A673 (cell line): ENCODE measurements around the gene RIPPLY3. TPM values are rescaled to one million over a fixed set of nuclear protein-coding genes. Genes with fewer than 3 reads are reported as not detected.
"Not testable (repeated sequence)": the region's sequence is repeated elsewhere in the genome, so short reads cannot be mapped to it uniquely, and the experiment has no call there.

Source experiments
- BruUV-seq: library from RNA; stranded (reverse); fragments of 400-500 nt; replicated peaks from 2 replicates; lab custom pipeline; 2021; lab: Mats Ljungman, UMichigan
- CTCF ChIA-PET: fragments of 300-600 bp; sonication (Branson Sonifier 250); formaldehyde crosslinking; loops from one replicate; lab custom pipeline; 2022; ENCODE audit warnings: antibody characterized with exemption; lab: Charles Lee
- POLR2A ChIA-PET: fragments of 300-600 bp; sonication (Branson Sonifier 250); formaldehyde crosslinking; loops from one replicate; lab custom pipeline; 2022; ENCODE audit warnings: antibody characterized with exemption; ENCODE audit not compliant: low non-redundant PET; lab: Charles Lee
- DNase-seq: peaks from one replicate; pipeline ENCODE4 v3.0.0-alpha.2; 2015; ENCODE audit warnings: low spot score
- H3K27ac ChIP-seq: fragments of 200-600 bp; sonication (generic); 2 replicates; pipeline ENCODE4 v1.5.1; 2016; ENCODE audit warnings: mixed run types, low read depth, mild to moderate bottlenecking, mixed read lengths, antibody characterized with exemption, low read length; ENCODE audit not compliant: poor library complexity, severe bottlenecking
- H3K27me3 ChIP-seq: fragments of 200-600 bp; sonication (generic); replicated peaks from 2 replicates; pipeline ENCODE4 v1.6.1; 2017; ENCODE audit warnings: mixed run types, low read depth, mild to moderate bottlenecking, mixed read lengths, antibody characterized with exemption, low read length; ENCODE audit not compliant: insufficient read depth, poor library complexity
- H3K36me3 ChIP-seq: fragments of 200-600 bp; sonication (generic); 2 replicates; pipeline ENCODE4 v1.6.1; 2016; ENCODE audit warnings: mixed run types, mild to moderate bottlenecking, mixed read lengths, antibody characterized with exemption, low read length; ENCODE audit not compliant: insufficient read depth, poor library complexity, severe bottlenecking
- H3K4me1 ChIP-seq: fragments of 200-600 bp; sonication (generic); 2 replicates; pipeline ENCODE4 v1.6.1; 2017; ENCODE audit warnings: mixed run types, mild to moderate bottlenecking, mixed read lengths, antibody characterized with exemption, low read length; ENCODE audit not compliant: insufficient read depth, poor library complexity, severe bottlenecking
- H3K4me3 ChIP-seq: fragments of 200-600 bp; sonication (generic); 2 replicates; pipeline ENCODE4 v1.5.1; 2016; ENCODE audit warnings: low read depth, mixed run types, mild to moderate bottlenecking, mixed read lengths, low read length; ENCODE audit not compliant: poor library complexity, severe bottlenecking
- H3K9me3 ChIP-seq: fragments of 200-600 bp; sonication (generic); 2 replicates; pipeline ENCODE4 v1.6.1; 2016; ENCODE audit warnings: mixed run types, low read depth, mild to moderate bottlenecking, mixed read lengths, antibody characterized with exemption, low read length; ENCODE audit not compliant: poor library complexity, severe bottlenecking
- EZH2 ChIP-seq: fragments of 200-600 bp; sonication (generic); IDR thresholded peaks from 2 replicates; pipeline ENCODE4 v1.6.1; 2017; ENCODE audit warnings: borderline replicate concordance, low read depth, mild to moderate bottlenecking, mixed read lengths, antibody characterized with exemption, low read length; ENCODE audit not compliant: poor library complexity, severe bottlenecking
- intact Hi-C: fragments of 100-400 bp; cut with micrococcal nuclease; formaldehyde crosslinking; loops from one replicate; pipeline ENCODE4 v1.10.0; 2022; ENCODE audit not compliant: unreplicated experiment
- total RNA-seq: library from RNA; stranded (reverse); gene quantifications from 2 replicates; pipeline ENCODE4 v1.2.3, GENCODE V29; 2021
- TF ChIP-seq, protein P1 (sequence below): fragments of 300-800, 200-600 bp; sonication (generic); conservative IDR thresholded peaks from 2 replicates; pipeline ENCODE4 v1.5.1; 2017; ENCODE audit warnings: low read depth, mild to moderate bottlenecking, antibody characterized with exemption, low read length, moderate library complexity, mixed read lengths

RIPPLY3 gene
- total RNA-seq, 1 experiment from 2014 or later, result 5.0 TPM

DNA sequence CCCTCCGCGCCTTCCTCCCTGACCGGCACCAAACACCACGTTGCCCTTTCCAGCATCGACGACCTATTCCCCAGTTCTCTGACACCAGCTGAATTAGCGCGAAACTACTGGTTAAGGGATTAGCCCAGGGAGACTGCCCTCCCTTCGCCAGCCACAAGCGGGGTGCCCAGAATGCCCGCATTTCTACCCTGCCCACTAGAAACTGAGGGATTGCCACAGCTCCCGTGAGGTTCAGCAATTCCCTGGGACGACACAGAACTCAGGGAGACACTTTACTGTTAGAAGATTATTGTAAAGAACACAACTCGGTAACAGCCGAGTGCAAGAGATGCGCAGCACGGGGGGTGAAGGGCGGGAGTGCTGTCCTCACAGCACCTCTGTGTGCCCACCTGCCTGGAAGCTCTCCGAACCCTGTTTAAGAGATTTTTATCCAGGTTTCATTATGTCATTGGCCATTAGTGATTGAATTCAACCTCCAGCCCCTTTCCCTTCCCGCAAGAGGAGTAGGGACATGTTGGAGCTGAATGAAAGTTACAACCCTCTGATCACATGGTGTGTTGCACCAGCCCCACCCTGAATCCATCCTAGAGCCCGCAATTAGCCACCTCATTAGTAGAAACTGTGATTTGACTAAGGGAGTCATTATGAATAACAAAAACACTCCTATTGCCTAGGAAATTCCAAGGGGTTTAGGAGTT, 15.8 kb upstream of the RIPPLY3 start:
- H3K36me3 ChIP-seq, result no peaks in the 10 kb centered on the region
- DNase-seq, result no peak
- no TSS peak for BruUV-seq
- intact Hi-C loops, result no loop called here
- TF ChIP-seq, protein P1, sequence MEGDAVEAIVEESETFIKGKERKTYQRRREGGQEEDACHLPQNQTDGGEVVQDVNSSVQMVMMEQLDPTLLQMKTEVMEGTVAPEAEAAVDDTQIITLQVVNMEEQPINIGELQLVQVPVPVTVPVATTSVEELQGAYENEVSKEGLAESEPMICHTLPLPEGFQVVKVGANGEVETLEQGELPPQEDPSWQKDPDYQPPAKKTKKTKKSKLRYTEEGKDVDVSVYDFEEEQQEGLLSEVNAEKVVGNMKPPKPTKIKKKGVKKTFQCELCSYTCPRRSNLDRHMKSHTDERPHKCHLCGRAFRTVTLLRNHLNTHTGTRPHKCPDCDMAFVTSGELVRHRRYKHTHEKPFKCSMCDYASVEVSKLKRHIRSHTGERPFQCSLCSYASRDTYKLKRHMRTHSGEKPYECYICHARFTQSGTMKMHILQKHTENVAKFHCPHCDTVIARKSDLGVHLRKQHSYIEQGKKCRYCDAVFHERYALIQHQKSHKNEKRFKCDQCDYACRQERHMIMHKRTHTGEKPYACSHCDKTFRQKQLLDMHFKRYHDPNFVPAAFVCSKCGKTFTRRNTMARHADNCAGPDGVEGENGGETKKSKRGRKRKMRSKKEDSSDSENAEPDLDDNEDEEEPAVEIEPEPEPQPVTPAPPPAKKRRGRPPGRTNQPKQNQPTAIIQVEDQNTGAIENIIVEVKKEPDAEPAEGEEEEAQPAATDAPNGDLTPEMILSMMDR, result no peak
- no peak for TF ChIP-seq EZH2
- H3K27me3 ChIP-seq, result no peaks in the 10 kb centered on the region
- H3K4me3 ChIP-seq, result peak overlapping the region; percentile 60
- peak overlapping the region; percentile 92 for H3K27ac ChIP-seq
- no peaks in the 10 kb centered on the region for H3K9me3 ChIP-seq
- ChIA-PET CTCF (interaction anchor here (0.9 kb wide), 1 partner anchor 71 kb away, joined by 3 read pairs; no protein-coding TSS in a partner anchor), POLR2A (no interaction called here)
- peaks cover 8% of the 10 kb centered on the region for H3K4me1 ChIP-seq

- DNase-seq, result no peak
- Histone ChIP-seq H3K4me1 (peaks cover 8% of the 10 kb centered on the region), H3K27ac (no peak overlapping the region), H3K9me3 (no peaks in the 10 kb centered on the region), H3K4me3 (no peak overlapping the region), H3K36me3 (no peaks in the 10 kb centered on the region), H3K27me3 (no peaks in the 10 kb centered on the region)
- TF ChIP-seq, protein P1, result no peak
- TF ChIP-seq EZH2, result no peak
- intact Hi-C loops, result no loop called here
- no TSS peak for BruUV-seq
- ChIA-PET POLR2A (no interaction called here), CTCF (no interaction called here)
Observed at GRCh38 chr21:36992671-36993070, 13.8 kb upstream of the RIPPLY3 start.

GRCh38 chr21:36994501-36995158, 11.9 kb upstream of the RIPPLY3 start:
- TF ChIP-seq, protein P1, result 0 out of 2 replicates have a peak, but pooled peaks have one; percentile 23
- TF ChIP-seq EZH2, result no peak
- H3K36me3 ChIP-seq, result no peaks in the 10 kb centered on the region
- no peak overlapping the region for H3K4me3 ChIP-seq
- intact Hi-C loops, result no loop called here
- no peaks in the 10 kb centered on the region for H3K27me3 ChIP-seq
- H3K9me3 ChIP-seq, result no peaks in the 10 kb centered on the region
- H3K4me1 ChIP-seq, result peaks cover under 1% of the 10 kb centered on the region
- POLR2A ChIA-PET, result no interaction called here
- BruUV-seq, result no TSS peak
- CTCF ChIA-PET, result no interaction called here
- DNase-seq, result no peak
- H3K27ac ChIP-seq, result no peak overlapping the region

DNA sequence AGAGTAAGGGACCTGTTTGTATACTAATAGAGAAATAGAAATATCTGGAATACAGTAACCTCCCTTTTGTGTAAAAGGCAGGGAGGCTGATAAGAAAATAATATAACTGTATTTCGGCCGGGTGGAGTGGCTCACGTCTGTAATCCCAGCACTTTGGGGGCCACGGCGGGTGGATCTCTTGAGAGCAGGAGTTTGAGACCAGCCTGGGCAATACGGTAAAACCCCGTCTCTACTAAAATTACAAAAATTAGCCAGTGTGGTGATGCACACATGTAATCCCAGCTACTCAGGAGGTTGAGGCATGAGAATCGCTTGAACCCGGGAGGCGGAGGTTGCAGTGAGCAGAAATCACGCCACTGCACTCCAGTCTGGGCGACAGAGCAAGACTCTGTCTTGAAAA, 11.2 kb upstream of the RIPPLY3 start:
- POLR2A ChIA-PET, CTCF ChIA-PET: not testable (repeated sequence)

More for the DNA sequence above, 11.2 kb upstream of the RIPPLY3 start:
- H3K27ac ChIP-seq, DNase-seq, H3K4me1 ChIP-seq, intact Hi-C loops, H3K4me3 ChIP-seq, H3K36me3 ChIP-seq, H3K27me3 ChIP-seq, BruUV-seq, H3K9me3 ChIP-seq: not testable (repeated sequence)
